ENCODE data around the gene COL6A3. TPM values are rescaled to one million over a fixed set of nuclear protein-coding genes. Genes with fewer than 3 reads are reported as not detected.

The COL6A3 gene
- total RNA-seq, 1 donor from 2014 or later, result 156 TPM

DNA sequence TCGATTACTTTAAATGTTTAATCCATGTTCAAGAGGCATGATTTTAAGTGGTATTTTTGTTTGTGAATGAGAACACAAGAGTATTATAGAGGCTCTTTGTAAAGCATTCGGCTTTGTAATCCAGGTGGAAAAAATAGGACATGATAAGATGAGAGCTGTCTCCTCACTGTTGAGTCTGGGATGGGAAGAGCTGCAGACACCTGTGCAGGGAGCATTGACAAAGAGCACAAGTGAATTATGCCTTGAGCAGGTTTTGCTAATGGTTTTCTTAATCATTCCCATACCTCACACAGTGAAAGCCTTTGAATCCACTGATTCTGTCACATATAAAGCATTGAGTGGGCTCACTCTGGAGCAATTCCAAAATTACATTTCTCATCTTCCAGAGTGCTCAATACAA, 9.6 kb downstream of the COL6A3 start:
- intact Hi-C loops (cut with DNase I), result no loop called here
- Histone ChIP-seq H3K36me3 (no peaks in the 10 kb centered on the region), H3K27ac (no peak overlapping the region), H3K4me3 (no peak overlapping the region), H3K27me3 (no peaks in the 10 kb centered on the region), H3K9me3 (no peaks in the 10 kb centered on the region), H3K4me1 (peaks cover 0 to 14% of the 10 kb centered on the region in 2 donors)
- no peak for TF ChIP-seq CTCF (IDR thresholded peaks at IDR 0.05)
- DNase-seq (ENCODE audit: low spot score in 2 of 2), result no peak

DNA sequence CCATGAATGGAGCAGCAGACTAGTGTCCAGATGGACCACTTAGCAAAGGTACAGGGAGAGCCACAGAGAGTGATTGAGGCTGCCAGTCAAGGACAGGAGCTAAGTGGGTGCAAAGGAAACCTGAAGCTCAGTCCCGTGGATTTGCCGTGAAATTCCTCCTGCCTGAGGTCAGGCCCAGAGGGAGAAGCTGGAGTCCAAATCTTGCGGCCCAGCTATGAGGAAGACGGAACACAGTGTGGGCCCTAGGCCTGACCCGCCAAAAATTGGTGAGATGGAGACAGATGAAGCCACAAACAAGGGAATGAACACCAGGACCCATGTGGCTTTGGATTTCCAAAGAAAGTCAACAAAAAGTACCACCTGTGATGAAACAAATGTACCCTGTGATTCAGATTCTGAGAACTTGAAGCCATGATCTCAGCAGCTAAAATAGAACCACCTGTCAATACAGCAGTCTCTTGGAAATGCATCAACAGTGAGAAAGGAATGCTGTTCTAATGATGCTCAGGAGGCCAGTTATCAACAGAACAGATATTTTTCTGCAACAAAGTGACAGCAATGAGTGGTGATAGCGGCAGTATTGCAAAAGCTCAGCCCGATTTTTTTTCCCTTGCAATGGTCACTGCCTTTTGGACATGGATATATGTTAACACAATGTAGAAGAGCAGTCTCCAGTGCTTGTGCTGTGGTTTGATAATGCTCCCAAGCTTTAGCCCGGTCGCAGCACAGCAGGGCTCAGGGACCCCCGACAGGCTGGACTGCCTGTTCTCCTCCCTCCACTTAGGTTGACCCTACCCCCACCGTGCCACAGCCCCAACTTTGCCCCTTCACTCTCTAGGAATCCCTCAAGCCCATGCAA, 10.7 kb downstream of the COL6A3 start:
- Histone ChIP-seq H3K36me3 (no peaks in the 10 kb centered on the region), H3K9me3 (no peaks in the 10 kb centered on the region), H3K27me3 (no peaks in the 10 kb centered on the region), H3K4me1 (peaks cover 0 to 10% of the 10 kb centered on the region in 2 donors), H3K27ac (peak overlapping the region in 1 of 2 donors; percentile 19), H3K4me3 (no peak overlapping the region)
- TF ChIP-seq CTCF (IDR thresholded peaks at IDR 0.05), result no peak
- intact Hi-C loops (cut with DNase I), result no loop called here
- DNase-seq (ENCODE audit: low spot score in 2 of 2), result no peak

GRCh38 chr2:237400199-237400598, 13.8 kb downstream of the COL6A3 start:
- TF ChIP-seq CTCF (IDR thresholded peaks at IDR 0.05), result no peak
- Histone ChIP-seq H3K27ac (no peak overlapping the region), H3K36me3 (peaks cover 4 to 9% of the 10 kb centered on the region in 2 donors), H3K9me3 (no peaks in the 10 kb centered on the region), H3K4me3 (no peak overlapping the region), H3K4me1 (no peaks in the 10 kb centered on the region), H3K27me3 (no peaks in the 10 kb centered on the region)
- intact Hi-C loops (cut with DNase I), result no loop called here
- no peak for DNase-seq (ENCODE audit: low spot score in 2 of 2)

DNA sequence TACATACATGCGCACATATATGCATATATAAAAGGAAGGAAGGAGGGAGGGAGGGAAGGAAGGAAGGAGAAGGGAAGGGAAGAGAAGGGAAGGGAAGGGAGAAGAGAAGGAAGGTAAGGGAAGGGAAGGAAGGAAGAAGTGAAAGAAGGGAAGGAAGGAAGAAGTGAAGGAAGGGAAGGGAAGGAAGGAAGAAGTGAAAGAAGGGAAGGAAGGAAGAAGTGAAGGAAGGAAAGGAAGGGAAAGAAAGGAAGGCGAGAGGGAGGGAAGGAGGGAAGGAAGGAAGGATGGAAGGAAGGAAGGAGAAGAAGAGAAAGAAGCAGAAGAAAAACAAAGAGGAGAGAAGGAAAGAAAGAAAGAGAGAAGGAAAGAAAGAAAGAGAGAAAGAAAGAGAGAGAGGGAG, 16.9 kb downstream of the COL6A3 start:
- no peak for TF ChIP-seq CTCF (IDR thresholded peaks at IDR 0.05)
- intact Hi-C loops (cut with DNase I), result no loop called here
- H3K36me3 ChIP-seq, result peaks cover 5 to 26% of the 10 kb centered on the region in 2 donors
- H3K27ac ChIP-seq, result no peak overlapping the region
- no peak overlapping the region for H3K4me3 ChIP-seq
- DNase-seq (ENCODE audit: low spot score in 2 of 2), result no peak
- no peaks in the 10 kb centered on the region for H3K9me3 ChIP-seq
- no peaks in the 10 kb centered on the region for H3K4me1 ChIP-seq
- no peaks in the 10 kb centered on the region for H3K27me3 ChIP-seq

- Histone ChIP-seq H3K4me3 (no peak overlapping the region), H3K9me3 (no peaks in the 10 kb centered on the region), H3K36me3 (peaks cover 5 to 26% of the 10 kb centered on the region in 2 donors), H3K27me3 (no peaks in the 10 kb centered on the region), H3K4me1 (no peaks in the 10 kb centered on the region), H3K27ac (no peak overlapping the region)
- intact Hi-C loops (cut with DNase I), result no loop called here
- no peak for TF ChIP-seq CTCF (IDR thresholded peaks at IDR 0.05)
- no peak for DNase-seq (ENCODE audit: low spot score in 2 of 2)
These were observed 20.4 kb downstream of the COL6A3 start for GRCh38 chr2:237393523-237393922.
